SK-N-SH (cell line): ENCODE data around the gene SLC66A1. TPM values are rescaled to one million over a fixed set of nuclear protein-coding genes. Genes with fewer than 3 reads are reported as not detected.

Source experiments
- CTCF ChIA-PET: fragments of 300-600, 350-600 bp; formaldehyde crosslinking; extraction: SDS; loops from one replicate; lab custom pipeline; 2021; lab: Yijun Ruan, JAX
- POLR2A ChIA-PET: fragments of 350-600 bp; sonication (Branson Sonifier 250); formaldehyde crosslinking; extraction: SDS; loops from one replicate; lab custom pipeline; 2020; ENCODE audit warnings: antibody characterized with exemption, inconsistent platforms; lab: Yijun Ruan, JAX
- DNase-seq: peaks from one replicate; pipeline ENCODE4 v3.0.0; 2012
- H2AFZ ChIP-seq: fragments of 200-600 bp; sonication (generic); 2 replicates; pipeline ENCODE4 v1.8.1; 2016; ENCODE audit warnings: antibody characterized with exemption, mild to moderate bottlenecking, low read depth
- H3F3A ChIP-seq: fragments of 200-600 bp; sonication (generic); replicated peaks from 2 replicates; pipeline ENCODE3; 2016; ENCODE audit warnings: antibody characterized with exemption, mild to moderate bottlenecking; ENCODE audit not compliant: insufficient read depth
- H3K27ac ChIP-seq, 2 experiments: fragments of 200-500 bp in 1 of 2; fragments of 200-600 bp in 1 of 2; sonication (Bioruptor generic) in 1 of 2; sonication (generic), shearing (Covaris generic) in 1 of 2; 2 replicates each; pipeline versions ENCODE4 v1.5.1 to v1.6.1; 2014 to 2016; ENCODE audit warnings: low read depth in 2 of 2, inconsistent platforms in 1 of 2, low read length in 1 of 2, mild to moderate bottlenecking in 1 of 2, mixed read lengths in 1 of 2
- H3K27me3 ChIP-seq: fragments of 200-600 bp; sonication (generic), shearing (Covaris generic); 2 replicates; pipeline ENCODE4 v1.6.1; 2016; ENCODE audit warnings: mixed run types; ENCODE audit not compliant: insufficient read depth
- H3K36me3 ChIP-seq, 2 experiments: fragments of 200-500 bp in 1 of 2; fragments of 200-600 bp in 1 of 2; sonication (Bioruptor generic) in 1 of 2; sonication (generic) in 1 of 2; replicated peaks in 1 of 2; 2 replicates each; pipeline versions ENCODE3 to v1.5.1; 2014 to 2016; ENCODE audit warnings: low read length in 1 of 2, mild to moderate bottlenecking in 1 of 2; ENCODE audit not compliant: insufficient read depth in 2 of 2, control insufficient read depth in 1 of 2
- H3K4me1 ChIP-seq, 2 experiments: fragments of 200-500 bp in 1 of 2; fragments of 200-600 bp in 1 of 2; sonication (Bioruptor generic) in 1 of 2; sonication (generic), shearing (Covaris generic) in 1 of 2; 2 replicates each; pipeline versions ENCODE4 v1.5.1 to v1.6.1; 2014 to 2016; ENCODE audit warnings: low read depth in 1 of 2, low read length in 1 of 2, mixed run types in 1 of 2; ENCODE audit not compliant: insufficient read depth in 2 of 2, control insufficient read depth in 1 of 2
- H3K4me2 ChIP-seq: fragments of 200-600 bp; sonication (generic), shearing (Covaris generic); 2 replicates; pipeline ENCODE4 v1.6.1; 2017; ENCODE audit warnings: mixed run types
- H3K4me3 ChIP-seq, 2 experiments: fragments of 200-500 bp in 1 of 2; fragments of 200-600 bp in 1 of 2; sonication (Bioruptor generic) in 1 of 2; sonication (generic), shearing (Covaris generic) in 1 of 2; 2 replicates each; pipeline versions ENCODE4 v1.5.1 to v1.8.1; 2014 to 2016; ENCODE audit warnings: low read depth in 2 of 2, inconsistent platforms in 1 of 2, low read length in 1 of 2, mild to moderate bottlenecking in 1 of 2, mixed read lengths in 1 of 2, moderate library complexity in 1 of 2
- H3K79me2 ChIP-seq: fragments of 200-600 bp; sonication (generic); 2 replicates; pipeline ENCODE4 v1.8.1; 2017; ENCODE audit warnings: mild to moderate bottlenecking; ENCODE audit not compliant: insufficient read depth
- H3K9ac ChIP-seq: fragments of 200-600 bp; sonication (generic); 2 replicates; pipeline ENCODE4 v1.6.1; 2017; ENCODE audit warnings: mixed run types
- H3K9me2 ChIP-seq: fragments of 200-600 bp; sonication (generic); 2 replicates; pipeline ENCODE4 v1.6.1; 2017; ENCODE audit warnings: mixed run types
- H3K9me3 ChIP-seq: fragments of 200-600 bp; sonication (generic); 2 replicates; pipeline ENCODE4 v1.6.1; 2017; ENCODE audit warnings: mixed run types, mild to moderate bottlenecking, moderate library complexity
- H4K20me1 ChIP-seq: fragments of 200-600 bp; sonication (generic); 2 replicates; pipeline ENCODE4 v1.6.1; 2017; ENCODE audit warnings: mild to moderate bottlenecking, mixed run types; ENCODE audit not compliant: insufficient read depth
- CHD2 ChIP-seq: fragments of 150-350 bp; IDR thresholded peaks from 2 replicates; pipeline ENCODE4 v1.6.1; 2018; ENCODE audit warnings: low read length; ENCODE audit not compliant: partially characterized antibody
- ELF1 ChIP-seq: IDR thresholded peaks from 2 replicates; pipeline ENCODE4 v1.4.0; 2012
- FOSL2 ChIP-seq: IDR thresholded peaks from 2 replicates; pipeline ENCODE4 v1.4.0; 2012; ENCODE audit warnings: low read depth, mild to moderate bottlenecking, moderate library complexity, borderline replicate concordance
- FOXJ3 ChIP-seq: sonication (generic); formaldehyde crosslinking; IDR thresholded peaks from 2 replicates; pipeline ENCODE4 v1.5.1; 2020; ENCODE audit warnings: mild to moderate bottlenecking, missing genetic modification reagents
- JUND ChIP-seq: IDR thresholded peaks from 2 replicates; pipeline ENCODE4 v1.4.0; 2012
- MAX ChIP-seq: IDR thresholded peaks from 2 replicates; pipeline ENCODE4 v1.4.0; 2012; ENCODE audit warnings: low read depth
- MEF2A ChIP-seq: IDR thresholded peaks from 2 replicates; pipeline ENCODE4 v1.4.0; 2012; ENCODE audit warnings: low read depth, borderline replicate concordance
- MXI1 ChIP-seq: IDR thresholded peaks from 2 replicates; pipeline ENCODE4 v1.6.1; 2012; ENCODE audit warnings: mild to moderate bottlenecking, low read depth, low read length, improper control_type of control experiment
- NFIC ChIP-seq: IDR thresholded peaks from 2 replicates; pipeline ENCODE4 v1.4.0; 2012; ENCODE audit warnings: borderline replicate concordance
- NRF1 ChIP-seq: IDR thresholded peaks from 2 replicates; pipeline ENCODE4 v1.6.1; 2012; ENCODE audit warnings: low read depth, mild to moderate bottlenecking, low read length
- PBX3 ChIP-seq: IDR thresholded peaks from 2 replicates; pipeline ENCODE4; 2012
- POLR2AphosphoS5 ChIP-seq: IDR thresholded peaks from 2 replicates; pipeline ENCODE4 v1.6.1; 2012; ENCODE audit warnings: low read depth, low read length
- RCOR1 ChIP-seq: fragments of 150-350 bp; IDR thresholded peaks from 2 replicates; pipeline ENCODE4 v1.6.1; 2017; ENCODE audit warnings: antibody characterized with exemption, low read length
- REST ChIP-seq: IDR thresholded peaks from 2 replicates; pipeline ENCODE4 v1.6.1; 2012; ENCODE audit warnings: mild to moderate bottlenecking, low read depth, low read length, moderate library complexity
- SIN3A ChIP-seq: IDR thresholded peaks from 2 replicates; pipeline ENCODE4 v1.6.1; 2012; ENCODE audit warnings: low read depth, mild to moderate bottlenecking, low read length, moderate library complexity, borderline replicate concordance
- TCF12 ChIP-seq: IDR thresholded peaks from 2 replicates; pipeline ENCODE4 v1.4.0; 2012
- YY1 ChIP-seq: IDR thresholded peaks from 2 replicates; pipeline ENCODE4 v1.4.0; 2012; ENCODE audit warnings: low read depth, mild to moderate bottlenecking
- WGBS: methylation state at CpG from one replicate; pipeline ENCODE4 v1.1.6; 2017; ENCODE audit warnings: low lambda C conversion rate; 5-methylcytosine and 5-hydroxymethylcytosine counted together
- polyA plus RNA-seq, 3 experiments: library from polyadenylated mRNA; depleted of rRNA; stranded (reverse); fragments of >200 nt; gene quantifications; 2 replicates each; pipeline ENCODE4 v1.2.3, GENCODE V29; 2012

Gene SLC66A1
- polyA plus RNA-seq, 1 of the 3 experiments (the other 2 are of a cell fraction) = 16.9 TPM

- Histone ChIP-seq H3K9me2 (no peaks in the 10 kb centered on the region), H3K36me3 (peaks cover 16 to 57% of the 10 kb centered on the region in 2 experiments), H3K9me3 (no peaks in the 10 kb centered on the region), H3K27ac (no peak overlapping the region; a peak in 1 of 4 replicates), H3K4me1 (peaks cover 0 to 57% of the 10 kb centered on the region in 2 experiments; a peak in 1 of 4 replicates), H3F3A (no peaks in the 10 kb centered on the region), H3K27me3 (no peaks in the 10 kb centered on the region), H3K9ac (no peak overlapping the region), H3K4me3 (no peak overlapping the region), H2AFZ (no peak overlapping the region), H4K20me1 (0 out of 2 replicates have a peak, but pooled peaks cover 5% of the 10 kb centered on the region), H3K4me2 (no peak overlapping the region), H3K79me2 (no peaks in the 10 kb centered on the region)
- ChIA-PET POLR2A (no interaction called here), CTCF (interaction anchor here (1.1 to 13.7 kb wide), 5 partner anchors 10 to 312 kb away, joined by 3 to 235 read pairs (median 5); partner anchors contain the start of gene NBL1)
- WGBS = 100% methylated on average over 10 of the region's 17 CpGs
- TF ChIP-seq NRF1 (no peak), RCOR1 (no peak), MXI1 (no peak), NFIC (no peak), SIN3A (no peak), FOXJ3 (no peak), JUND (no peak), MEF2A (no peak), FOSL2 (no peak), MAX (no peak), PBX3 (no peak), ELF1 (no peak), CHD2 (no peak), TCF12 (no peak), YY1 (no peak), REST (no peak), POLR2AphosphoS5 (no peak)
- DNase-seq = no peak
These were observed 37.9 kb downstream of the SLC66A1 start for GRCh38 chr1:19349999-19350398.
